Sigmoid colon (tissue), 4 donors: ENCODE measurements around the gene LYSMD2.

Source experiments
- CTCF ChIP-seq, 4 experiments: fragments of 450-650 bp in 3 of 4; fragments of 200-600 bp in 1 of 4; IDR thresholded peaks; one replicate each; pipeline ENCODE4 v1.5.1; 2016 to 2019; ENCODE audit warnings: antibody characterized with exemption in 4 of 4, mild to moderate bottlenecking in 3 of 4, moderate library complexity in 2 of 4
- EP300 ChIP-seq, 4 donors: sonication (generic); formaldehyde crosslinking; IDR thresholded peaks; one replicate each; pipeline ENCODE4 v1.6.1; 2017; ENCODE audit warnings: antibody characterized with exemption in 4 of 4
- POLR2A ChIP-seq, 2 donors: fragments of 450-650 bp; IDR thresholded peaks; one replicate each; pipeline ENCODE4 v1.6.1; 2016; ENCODE audit warnings: antibody characterized with exemption in 2 of 2, mild to moderate bottlenecking in 2 of 2, moderate library complexity in 2 of 2

GRCh38 chr15:51709031-51709430 lies 28.4 kb downstream of the LYSMD2 start:
- TF ChIP-seq CTCF (IDR thresholded peaks at IDR 0.05) (no peak), EP300 (IDR thresholded peaks at IDR 0.05) (no peak), POLR2A (IDR thresholded peaks at IDR 0.05) (no peak)
